Measurements from ENCODE around the gene CILP.
A peak's percentile ranks its signal among the peaks of the same experiment; 100 is the strongest.
"Not testable (repeated sequence)": the region's sequence is repeated elsewhere in the genome, so short reads cannot be mapped to it uniquely, and the experiment has no call there.

Gene CILP

GRCh38 chr15:65210770-65211481, at the start of gene CILP:
CILP (minus strand) TSS chr15:65211473; CDS start chr15:65209755, 1,718 bp downstream.
- no peak for DNase-seq

DNA sequence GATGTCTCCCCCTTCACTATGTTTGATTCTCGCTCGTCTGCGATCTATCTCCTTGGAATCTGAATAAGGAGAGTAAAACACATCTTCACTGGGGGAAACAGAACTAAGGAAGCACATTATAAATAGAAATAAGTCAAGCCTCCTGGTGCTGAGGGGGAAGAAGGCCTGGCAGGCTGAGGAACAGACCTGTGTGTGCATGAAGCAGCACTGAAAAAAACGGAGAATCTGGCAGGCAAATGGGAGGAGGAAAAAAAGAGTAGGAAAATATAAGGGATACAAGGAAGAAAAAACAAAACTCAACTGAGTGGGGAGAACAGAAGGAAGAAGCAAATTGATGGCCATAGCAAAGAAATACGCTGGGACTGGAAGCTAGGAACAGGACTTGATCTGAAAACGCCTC, 49.7 kb upstream of the CILP start:
- no peak for DNase-seq

DNA sequence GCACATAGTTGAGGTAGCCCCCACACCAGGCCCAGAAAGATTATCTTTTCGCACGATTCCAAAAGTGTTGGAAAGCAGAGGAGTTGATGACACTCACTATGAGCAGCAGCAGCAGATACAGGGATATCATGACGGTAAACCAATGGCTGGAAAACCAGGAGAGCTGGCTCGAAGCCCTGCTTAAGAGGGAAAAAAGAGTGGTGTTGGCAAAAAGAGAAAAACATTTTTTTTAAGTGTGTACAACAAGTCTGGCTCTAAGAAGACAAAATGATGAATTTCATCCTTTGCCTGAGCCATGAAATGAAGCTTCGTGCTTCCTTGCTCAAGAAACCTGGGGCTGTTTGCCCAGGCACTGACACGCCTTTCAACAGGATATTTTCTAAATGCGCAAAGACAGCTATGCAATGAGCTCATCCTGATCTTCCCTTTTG, 48.1 kb upstream of the CILP start:
- DNase-seq, result no peak

DNA sequence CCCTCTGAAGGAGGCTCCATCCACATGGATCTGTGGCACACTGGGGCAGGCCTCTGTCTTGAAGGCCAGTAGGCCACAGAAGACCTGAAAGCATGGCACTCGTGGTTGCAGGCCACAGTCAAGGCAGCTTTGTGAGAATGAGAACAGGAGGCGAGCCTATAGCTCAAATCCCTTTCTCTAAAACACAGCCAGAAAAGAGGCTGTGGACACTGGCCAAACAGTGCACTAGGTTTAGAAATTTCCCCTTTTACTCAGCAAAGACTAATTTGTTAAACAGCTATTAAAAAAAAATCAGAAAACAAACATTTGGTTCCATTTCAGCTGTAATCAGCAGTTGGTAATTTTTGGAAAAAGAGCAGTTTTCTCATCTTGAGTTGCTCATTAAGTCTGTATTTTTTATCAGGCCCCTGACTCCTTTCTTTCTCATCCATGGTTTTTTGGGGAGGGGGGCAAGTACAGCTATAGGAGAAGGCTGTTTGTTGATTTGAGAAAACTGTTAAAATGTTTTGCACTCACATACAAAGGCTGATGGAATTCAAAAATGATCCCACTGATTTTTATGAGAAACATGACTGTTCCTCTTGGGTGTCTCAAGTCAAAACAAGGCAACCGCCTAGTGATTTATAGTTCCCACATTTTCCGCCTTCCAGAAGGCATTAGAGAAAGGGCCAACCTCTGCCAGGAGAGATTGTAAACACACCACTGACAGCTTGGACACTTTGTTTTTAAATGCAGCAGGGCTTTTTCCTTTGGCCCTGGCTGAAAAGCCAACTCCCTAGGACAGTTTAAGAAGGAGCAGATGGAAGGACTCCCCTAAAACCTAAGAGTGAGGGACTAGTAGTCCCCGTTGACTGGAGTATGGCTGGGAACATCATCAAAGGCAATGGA, 47.3 kb upstream of the CILP start:
- DNase-seq, result no peak

DNA sequence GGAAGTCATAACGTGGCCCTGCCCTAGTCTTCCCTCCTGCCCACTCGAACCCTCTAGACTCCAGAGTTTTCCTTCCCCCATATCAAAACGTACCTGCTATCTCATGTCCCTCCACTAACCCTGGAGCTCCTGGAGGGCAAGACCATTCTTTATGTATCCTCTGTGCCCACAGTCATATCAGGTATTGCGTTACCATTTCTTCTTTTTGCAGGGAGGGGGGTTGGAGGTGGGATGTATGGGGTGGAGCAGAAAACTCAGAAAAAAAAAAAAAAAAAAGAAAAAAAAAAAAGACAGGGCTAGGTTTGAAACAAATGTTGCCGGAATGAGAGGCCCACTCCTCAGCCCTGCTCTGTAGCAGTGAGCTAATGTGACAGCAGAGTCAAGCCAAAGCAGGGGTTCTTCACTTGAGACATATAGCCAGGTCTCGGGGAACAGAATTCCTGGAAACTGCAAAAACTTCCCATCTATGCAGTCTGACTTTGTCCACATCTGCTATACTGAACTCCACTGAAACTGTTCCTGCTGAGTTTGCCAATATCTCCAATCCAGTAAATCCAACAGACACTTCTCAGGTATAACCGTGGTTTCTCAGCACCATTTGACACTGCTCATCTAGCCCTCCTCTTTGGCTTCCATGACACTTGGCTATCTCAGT, 44.3 kb upstream of the CILP start:
- no peak for DNase-seq

DNA sequence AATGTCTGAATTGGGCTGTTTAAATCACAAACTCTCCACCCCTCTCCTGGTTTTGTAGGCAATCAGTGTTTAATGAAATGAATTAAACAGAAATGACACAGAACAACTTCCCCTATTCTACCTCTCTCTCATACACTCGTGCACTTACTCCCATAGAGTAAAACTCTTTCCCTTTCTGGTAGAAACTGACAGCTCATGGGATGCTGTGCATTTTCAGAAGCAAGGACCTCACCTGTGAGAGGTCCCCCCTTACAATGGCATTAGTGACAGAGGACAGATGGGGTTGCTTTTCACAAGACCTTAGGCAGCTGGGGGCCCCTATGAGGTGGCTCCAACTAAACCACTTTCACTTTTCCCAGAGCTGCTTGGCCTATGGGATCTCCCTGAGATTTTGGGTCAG, 43.5 kb upstream of the CILP start:
- no peak for DNase-seq

DNA sequence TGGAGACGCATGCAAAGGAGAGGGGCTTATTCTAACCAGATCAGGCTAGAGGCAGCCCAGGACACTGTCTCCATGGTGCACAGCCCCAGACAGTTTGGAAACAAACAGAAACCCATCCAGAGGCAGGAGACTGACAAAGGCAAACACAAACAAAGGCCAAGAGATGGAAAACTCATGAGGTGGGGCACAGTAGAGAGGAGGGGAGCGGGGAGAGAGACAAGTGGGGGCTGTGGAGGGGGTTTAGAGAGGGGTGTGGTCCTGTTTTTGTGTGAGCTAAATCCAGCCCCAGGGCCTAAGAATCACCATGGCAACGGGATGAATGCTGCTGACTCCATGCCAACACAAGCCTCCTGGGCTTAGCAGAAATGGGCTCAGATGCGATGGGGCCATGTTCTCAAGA, 43.1 kb upstream of the CILP start:
- DNase-seq, result no peak

DNA sequence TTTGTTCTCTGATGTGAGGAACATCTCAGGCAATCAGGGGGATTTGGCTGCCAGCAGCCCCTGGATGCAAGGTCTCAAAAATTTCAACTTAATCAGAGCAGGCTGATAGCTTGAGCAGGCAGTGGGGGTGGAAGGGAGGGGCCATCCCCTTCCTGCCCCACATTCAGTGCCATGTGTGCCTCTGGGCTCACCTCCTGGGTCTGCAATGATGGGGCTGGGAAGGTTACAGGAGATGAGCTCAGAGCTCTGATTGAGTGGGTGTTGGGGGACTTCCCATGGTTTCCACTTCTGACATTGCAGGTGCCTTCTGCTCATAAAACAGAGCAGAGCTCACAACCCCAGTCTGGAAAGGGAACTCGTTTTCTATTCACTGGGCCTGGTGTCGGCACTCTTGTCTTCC, 38.4 kb upstream of the CILP start:
- peak in 1 of 6 experiments; percentile 1 for DNase-seq

- no peak for DNase-seq
Measured at GRCh38 chr15:65248511-65249255, 37.4 kb upstream of the CILP start.

DNA sequence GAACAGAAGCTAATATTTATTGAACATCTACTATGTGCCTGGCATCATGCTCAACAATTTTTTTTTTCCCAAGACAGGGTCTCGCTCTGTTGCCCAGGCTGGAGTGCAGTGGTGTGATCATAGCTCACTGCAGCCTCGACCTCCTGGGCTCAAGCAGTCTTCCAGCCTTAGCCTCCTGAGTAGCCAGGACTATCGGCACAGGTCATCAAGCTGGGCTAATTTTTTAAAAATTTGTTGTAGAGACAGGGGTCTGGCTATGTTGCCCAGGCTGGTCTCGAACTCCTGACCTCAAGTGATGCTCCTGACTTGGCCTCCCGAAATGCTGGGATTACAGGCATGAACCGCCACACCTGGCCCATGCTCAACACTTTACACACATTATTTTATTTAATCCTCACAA, 35.7 kb upstream of the CILP start:
- DNase-seq, result no peak

DNA sequence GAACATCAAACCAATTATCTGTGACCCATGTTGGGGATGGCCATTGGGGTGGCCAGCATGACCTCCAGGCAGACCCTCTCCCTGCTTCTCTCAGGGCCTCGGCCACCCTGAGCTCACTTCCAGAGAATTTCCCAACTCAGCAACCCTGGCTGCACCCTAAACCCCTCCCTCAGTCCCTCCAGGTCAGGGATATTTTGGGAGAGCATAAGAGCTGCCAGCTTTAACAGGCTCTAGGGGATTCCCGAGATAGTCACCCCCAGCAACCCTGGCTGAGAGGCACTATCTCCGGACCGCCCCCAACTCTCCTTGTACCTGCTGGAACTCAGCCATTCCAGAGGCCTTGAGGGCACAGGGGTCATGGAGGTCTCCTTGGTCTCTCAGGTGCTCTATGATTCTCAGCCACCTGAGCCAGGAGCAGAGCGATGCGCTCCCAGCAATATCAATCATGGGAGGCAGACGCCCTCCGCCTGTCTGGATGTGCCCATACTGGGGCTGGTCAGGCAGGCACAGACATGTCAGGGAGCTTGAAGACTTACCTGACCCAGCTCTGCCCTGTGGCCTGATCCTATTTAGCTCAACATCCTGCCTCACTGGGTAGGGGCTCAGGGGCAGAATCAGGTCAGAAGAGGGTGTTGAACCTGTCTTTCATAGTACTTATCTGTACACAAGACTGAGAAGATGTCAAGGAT, 34.9 kb upstream of the CILP start:
- DNase-seq, result no peak

- DNase-seq, result no peak
Measured at GRCh38 chr15:65245096-65245856, 34.0 kb upstream of the CILP start.

DNA sequence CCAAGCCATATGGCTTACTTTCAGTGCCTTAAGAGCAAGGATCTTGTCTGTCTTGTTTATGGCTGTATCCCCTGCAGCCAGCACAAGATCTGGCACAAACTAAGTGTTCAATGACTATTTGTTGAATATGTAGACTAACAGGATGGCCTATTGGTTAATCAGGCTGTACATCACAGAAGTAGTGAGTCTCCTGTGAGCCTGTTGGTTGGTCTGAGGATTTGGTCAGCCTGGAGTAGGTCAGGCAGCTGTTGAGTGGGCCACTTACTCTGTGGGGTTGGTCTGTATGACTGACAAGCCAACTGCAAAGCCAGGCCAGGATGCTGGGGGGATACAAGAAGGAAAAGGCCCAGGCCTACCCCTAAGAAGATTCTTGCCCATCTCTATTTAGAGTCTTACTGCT, 33.4 kb upstream of the CILP start:
- DNase-seq, result no peak

GRCh38 chr15:65236443-65236842, 25.2 kb upstream of the CILP start:
- DNase-seq, result not testable (repeated sequence)

DNA sequence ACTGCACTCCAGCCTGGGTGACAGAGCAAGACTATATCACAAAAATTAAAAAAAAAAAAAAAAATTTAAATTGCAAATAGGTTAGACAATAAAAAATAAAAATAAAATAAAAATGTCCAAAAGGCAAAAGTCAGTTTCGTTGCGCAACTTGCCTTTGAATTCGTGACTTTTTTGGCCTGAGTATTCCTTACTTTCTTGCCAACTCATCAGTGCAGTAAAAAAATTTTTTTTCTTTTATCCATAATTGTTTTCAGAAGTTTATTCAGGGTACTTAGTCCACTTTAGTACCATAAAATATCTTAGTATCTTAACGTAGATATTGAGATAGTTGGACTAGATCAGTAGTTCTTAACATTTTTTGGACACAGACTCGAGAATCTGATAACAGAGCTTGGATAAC, 22.4 kb upstream of the CILP start:
- no peak for DNase-seq

DNA sequence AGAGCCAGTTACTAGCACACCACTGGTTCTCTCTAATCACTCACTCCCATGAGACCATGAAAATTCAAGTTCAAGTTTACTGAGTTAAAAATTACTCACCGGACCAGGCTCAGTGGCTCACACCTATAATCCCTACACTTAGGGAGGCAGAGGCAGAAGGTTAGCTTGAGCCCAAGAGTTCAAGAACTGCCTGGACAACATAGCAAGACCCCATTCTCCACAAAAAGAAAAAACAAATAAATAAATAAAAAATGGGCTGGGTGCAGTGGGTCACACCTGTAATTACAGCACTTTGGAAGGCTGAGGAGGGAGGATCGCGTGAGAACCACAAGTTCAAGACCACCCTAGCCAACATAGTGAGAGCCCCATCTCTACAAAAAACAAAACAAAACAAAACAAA, 21.2 kb upstream of the CILP start:
- no peak for DNase-seq

GRCh38 chr15:65231306-65231705, 20.0 kb upstream of the CILP start:
- no peak for DNase-seq

- not testable (repeated sequence) for DNase-seq
Measured at GRCh38 chr15:65226901-65227300, 15.6 kb upstream of the CILP start.

- no peak for DNase-seq
Measured at GRCh38 chr15:65226221-65226620, 14.9 kb upstream of the CILP start.

- no peak for DNase-seq
Measured at GRCh38 chr15:65223996-65224395, 12.7 kb upstream of the CILP start.

DNA sequence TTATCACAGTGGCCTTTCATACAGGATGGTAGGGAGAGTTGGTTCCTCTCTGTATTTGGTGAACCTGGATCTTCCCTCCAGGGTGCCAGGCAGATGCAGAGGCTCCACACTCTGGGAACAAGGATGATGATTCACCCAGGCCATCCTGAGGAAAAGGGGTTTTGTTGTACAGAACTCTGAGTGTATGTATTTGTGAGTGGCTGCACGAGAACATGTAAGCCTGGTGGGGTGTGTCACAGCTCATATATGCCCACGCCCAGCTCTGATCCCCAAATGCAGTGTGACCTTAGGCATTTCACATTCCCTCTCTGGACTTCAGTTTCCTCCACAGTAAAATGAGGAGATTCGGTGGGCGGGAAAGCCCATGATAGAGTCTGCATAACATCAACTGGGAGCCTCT, 11.6 kb upstream of the CILP start:
- DNase-seq, result no peak

GRCh38 chr15:65221697-65222096, 10.4 kb upstream of the CILP start:
- no peak for DNase-seq
